GM12864 (cell line): ENCODE measurements around the gene COL26A1.

Experiments
- DNase-seq: peaks from one replicate; pipeline ENCODE4 v3.0.0-alpha.2; 2011; ENCODE audit warnings: low read depth
- H3K4me3 ChIP-seq: 2 replicates; pipeline ENCODE4 v1.5.1; 2011; ENCODE audit warnings: mild to moderate bottlenecking, low read depth, low read length, control low read depth
- TF ChIP-seq, protein P1 (sequence below): IDR thresholded peaks from 2 replicates; pipeline ENCODE4 v1.5.1; 2011; ENCODE audit warnings: low read depth, mild to moderate bottlenecking, moderate library complexity, low read length, control low read depth, inconsistent platforms; ENCODE audit errors: missing control alignments

Gene COL26A1

DNA sequence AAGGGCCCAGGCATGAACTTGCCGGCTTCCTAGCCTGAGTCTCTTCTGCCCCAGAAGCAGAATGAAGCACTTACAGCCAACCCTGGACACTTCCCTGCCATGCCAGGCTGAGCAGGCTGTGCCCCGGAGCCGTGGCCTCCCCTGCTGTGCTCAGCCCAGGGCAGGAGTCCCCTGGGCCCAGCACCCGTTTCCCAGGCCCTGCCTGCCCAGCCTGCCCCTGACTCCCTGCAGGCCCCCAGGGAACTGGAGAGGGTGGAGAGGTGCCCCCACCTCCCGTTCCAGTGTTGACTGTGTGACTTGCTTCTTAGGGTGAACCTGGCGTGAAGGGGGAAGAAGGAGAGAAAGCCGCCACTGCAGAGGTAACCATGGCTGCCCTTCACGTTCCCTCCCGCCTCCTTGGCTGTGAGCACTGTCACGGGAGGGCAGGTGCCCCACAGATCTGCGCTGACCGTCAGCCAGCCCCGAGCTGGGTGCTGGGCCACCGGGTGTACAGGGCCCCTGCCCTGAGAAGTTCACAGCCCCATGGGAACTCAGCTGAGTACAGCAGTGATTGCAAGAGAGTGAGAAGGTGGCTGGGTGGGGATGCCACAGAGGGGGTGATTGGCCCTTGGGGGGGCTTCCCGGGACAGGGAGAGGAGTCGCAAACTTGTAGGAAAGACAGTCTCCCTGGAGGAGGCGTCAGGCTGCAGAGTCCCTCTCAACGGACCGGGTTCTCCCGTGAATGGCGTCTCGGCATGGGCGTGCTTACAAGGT lies 190.5 kb downstream of the COL26A1 start:
- no peak for DNase-seq
- TF ChIP-seq, protein P1, sequence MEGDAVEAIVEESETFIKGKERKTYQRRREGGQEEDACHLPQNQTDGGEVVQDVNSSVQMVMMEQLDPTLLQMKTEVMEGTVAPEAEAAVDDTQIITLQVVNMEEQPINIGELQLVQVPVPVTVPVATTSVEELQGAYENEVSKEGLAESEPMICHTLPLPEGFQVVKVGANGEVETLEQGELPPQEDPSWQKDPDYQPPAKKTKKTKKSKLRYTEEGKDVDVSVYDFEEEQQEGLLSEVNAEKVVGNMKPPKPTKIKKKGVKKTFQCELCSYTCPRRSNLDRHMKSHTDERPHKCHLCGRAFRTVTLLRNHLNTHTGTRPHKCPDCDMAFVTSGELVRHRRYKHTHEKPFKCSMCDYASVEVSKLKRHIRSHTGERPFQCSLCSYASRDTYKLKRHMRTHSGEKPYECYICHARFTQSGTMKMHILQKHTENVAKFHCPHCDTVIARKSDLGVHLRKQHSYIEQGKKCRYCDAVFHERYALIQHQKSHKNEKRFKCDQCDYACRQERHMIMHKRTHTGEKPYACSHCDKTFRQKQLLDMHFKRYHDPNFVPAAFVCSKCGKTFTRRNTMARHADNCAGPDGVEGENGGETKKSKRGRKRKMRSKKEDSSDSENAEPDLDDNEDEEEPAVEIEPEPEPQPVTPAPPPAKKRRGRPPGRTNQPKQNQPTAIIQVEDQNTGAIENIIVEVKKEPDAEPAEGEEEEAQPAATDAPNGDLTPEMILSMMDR, result no peak
- no peak overlapping the region for H3K4me3 ChIP-seq

DNA sequence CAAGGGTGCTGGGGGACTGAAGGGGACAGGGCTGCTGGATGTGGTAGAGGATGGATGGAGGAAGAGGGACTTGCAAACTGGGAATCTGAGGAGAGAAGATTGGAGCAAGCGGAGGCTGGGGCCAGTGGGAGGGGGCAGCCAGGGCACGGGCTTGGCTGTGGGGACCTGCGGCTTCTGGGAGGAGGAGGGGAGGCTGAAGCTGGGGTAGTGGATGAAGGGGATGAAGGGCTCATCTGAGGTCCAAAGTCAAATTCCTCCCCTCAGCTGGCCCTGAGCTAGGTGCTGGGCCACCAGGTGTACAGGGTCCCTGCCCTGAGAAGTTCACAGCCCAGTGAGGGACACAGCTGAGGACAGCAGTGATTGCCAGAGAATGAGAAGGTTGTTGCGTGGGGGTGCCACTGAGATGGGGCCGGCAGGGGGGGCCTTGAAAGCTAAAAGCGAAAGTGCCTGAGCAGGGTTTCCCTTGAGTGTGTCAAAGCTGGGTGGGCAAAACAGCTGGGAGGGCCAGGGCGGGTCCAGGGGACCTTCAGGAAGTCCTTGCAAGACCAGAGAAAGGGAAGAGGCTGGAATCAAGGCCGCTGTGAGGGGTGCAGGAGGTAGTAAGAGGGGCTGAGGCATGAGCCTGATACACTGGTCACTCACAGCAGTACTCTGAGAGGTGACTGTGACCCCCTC lies 191.2 kb downstream of the COL26A1 start:
- TF ChIP-seq, protein P1, result no peak
- no peak overlapping the region for H3K4me3 ChIP-seq
- DNase-seq, result no peak

DNA sequence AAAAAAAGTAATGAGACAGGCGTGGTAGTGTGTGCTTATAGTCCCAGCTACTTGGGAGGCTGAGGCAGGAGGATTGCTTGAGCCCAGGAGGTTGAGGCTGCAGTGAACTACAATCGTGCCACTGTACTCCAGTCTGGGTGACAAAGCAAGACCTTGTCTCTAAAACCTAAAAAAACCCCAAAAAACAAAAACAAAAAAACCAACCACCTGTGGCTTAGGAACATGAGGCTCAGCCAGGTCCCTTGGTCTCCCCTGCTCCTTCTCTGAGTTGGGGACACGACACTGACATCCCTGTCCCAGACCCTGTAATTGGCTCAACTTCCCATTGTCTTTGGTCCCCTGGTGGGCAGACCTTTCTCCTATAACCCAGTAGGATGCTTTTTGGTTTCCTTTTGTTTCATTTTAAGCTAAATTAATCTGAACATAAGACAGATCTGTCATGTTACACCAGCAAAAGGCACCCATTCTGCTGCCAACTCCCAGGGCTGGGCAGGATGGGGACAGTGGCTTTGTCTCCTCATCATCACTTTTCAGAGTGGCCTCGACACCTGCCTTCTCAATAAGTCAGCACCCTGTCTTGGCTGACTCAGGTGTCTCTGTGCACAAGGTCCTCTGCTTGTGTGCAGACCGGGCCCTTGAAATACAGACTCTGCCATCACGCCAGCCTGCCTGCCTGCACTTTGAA lies 192.1 kb downstream of the COL26A1 start:
- TF ChIP-seq, protein P1, result no peak
- H3K4me3 ChIP-seq, result no peak overlapping the region
- DNase-seq, result no peak

DNA sequence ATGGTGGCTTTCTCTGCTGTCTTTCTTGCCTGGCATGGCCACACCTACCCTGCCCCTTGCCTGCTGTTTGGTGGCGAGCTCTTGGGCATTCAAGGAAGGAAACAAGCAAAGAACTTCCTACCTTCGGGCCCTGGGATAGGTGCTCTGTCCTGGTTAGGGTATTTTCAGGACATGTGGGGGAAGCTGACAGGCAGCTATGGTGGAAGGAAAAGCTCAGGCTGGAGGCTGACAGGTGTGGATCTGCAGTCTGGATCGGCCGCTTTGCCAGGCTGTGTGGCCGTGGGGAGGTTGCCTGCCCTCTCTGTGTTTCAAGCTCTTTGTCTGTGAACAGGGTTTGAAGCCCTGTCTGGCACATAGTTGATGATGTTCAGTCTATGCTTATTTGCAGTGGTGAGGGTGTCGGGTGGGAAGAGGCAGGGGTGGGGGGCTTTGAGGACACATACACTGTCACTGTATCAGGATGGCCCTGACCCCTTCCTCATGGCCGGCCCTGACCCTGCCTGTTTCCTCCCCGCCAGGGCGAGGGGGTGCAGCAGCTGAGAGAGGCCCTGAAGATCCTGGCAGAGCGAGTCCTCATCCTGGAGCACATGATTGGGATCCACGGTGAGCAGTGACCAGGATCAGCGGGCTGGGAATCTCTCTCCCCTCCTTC lies 192.7 kb downstream of the COL26A1 start:
- no peak overlapping the region for H3K4me3 ChIP-seq
- DNase-seq, result no peak
- TF ChIP-seq, protein P1, result no peak

DNA sequence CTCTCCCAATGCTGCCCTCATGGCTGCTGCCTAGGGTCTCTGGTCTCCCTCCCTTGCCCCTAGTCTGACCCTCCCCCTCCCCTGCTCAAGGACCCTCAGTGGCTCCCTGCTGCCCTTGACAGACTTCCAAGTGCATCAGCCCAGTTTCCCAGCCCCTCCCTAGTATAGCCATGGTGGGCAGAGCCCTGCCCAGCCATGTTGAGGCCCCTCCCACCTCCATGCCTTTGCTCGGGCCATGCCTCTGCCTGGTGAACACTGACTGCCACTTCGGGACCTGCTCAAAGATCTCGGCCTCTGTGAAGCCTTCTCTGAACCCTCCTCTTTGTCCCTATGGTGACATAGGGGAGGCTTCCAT lies 193.2 kb downstream of the COL26A1 start:
- no peak overlapping the region for H3K4me3 ChIP-seq
- TF ChIP-seq, protein P1, result no peak
- DNase-seq, result no peak

DNA sequence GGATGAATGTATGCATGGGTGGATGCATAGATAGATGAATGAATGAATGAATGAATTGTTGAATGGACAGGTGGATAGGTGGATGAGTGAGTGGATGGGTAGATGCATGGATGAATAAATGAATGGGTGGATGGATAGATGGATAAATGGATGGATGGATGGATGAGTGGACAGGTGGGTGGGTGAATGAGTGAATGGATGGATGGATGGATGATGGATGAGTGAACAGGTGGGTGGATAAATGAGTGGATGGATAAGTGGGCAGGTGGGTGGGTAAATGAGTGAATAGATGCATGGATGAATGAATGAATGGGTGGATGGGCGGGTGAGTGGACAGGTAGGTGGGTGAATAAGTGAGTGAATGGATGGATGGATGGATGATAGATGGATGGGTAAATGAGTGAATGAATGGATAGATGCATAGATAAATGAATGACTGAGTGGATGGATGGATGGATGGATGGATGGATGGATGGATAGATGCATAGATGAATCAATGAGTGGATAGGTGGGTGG lies 193.8 kb downstream of the COL26A1 start:
- TF ChIP-seq, protein P1, result no peak
- no peak overlapping the region for H3K4me3 ChIP-seq
- DNase-seq, result no peak
